MM.1S (cell line): Measurements from ENCODE around the gene ANKRD13D.

Source experiments
- CTCF ChIP-seq: fragments of 300-600 bp; sonication (generic); IDR thresholded peaks from 2 replicates; pipeline ENCODE4 v1.5.1; 2016; ENCODE audit warnings: antibody characterized with exemption, low read length, mixed read lengths
- EZH2 ChIP-seq: fragments of 300-600 bp; sonication (generic); optimal IDR thresholded peaks from 2 replicates; pipeline ENCODE3; 2017; ENCODE audit warnings: low read depth, mild to moderate bottlenecking, antibody characterized with exemption, low read length, mixed read lengths

- TF ChIP-seq CTCF (no peak), EZH2 (no peak)
Measured at GRCh38 chr11:67256477-67257135, 32.5 kb upstream of the ANKRD13D start.
